GM12892 (cell line): ENCODE data around the gene BOLA3.

ENCODE experiments used
- POLR2A ChIP-seq: IDR thresholded peaks from 2 replicates; pipeline ENCODE4 v1.6.1; 2011; ENCODE audit warnings: low read depth, low read length, control low read depth
- POLR2AphosphoS5 ChIP-seq: IDR thresholded peaks from 2 replicates; pipeline ENCODE4 v1.6.1; 2011; ENCODE audit warnings: low read depth, low read length, control low read depth
- TAF1 ChIP-seq: IDR thresholded peaks from 2 replicates; pipeline ENCODE4 v1.6.1; 2011; ENCODE audit warnings: low read depth, mild to moderate bottlenecking, control low read depth, low read length, borderline replicate concordance

- TF ChIP-seq POLR2AphosphoS5 = no peak
- no peak for TF ChIP-seq POLR2A
- no peak for TF ChIP-seq TAF1
These were observed 50.1 kb downstream of the BOLA3 start for GRCh38 chr2:74097574-74097973.
